GM12878 (cell line): ENCODE results near the gene TSHZ2. TPM values are rescaled to one million over a fixed set of nuclear protein-coding genes. Genes with fewer than 3 reads are reported as not detected.
"Not testable (repeated sequence)": the region's sequence is repeated elsewhere in the genome, so short reads cannot be mapped to it uniquely, and the experiment has no call there.

Experiments
- ATAC-seq: fragments of 200-7000 bp; cut with Tn5 transposase; 3 replicates; pipeline ENCODE4 v1.9.1; 2020; ENCODE audit warnings: mild to moderate bottlenecking, moderate library complexity
- BruUV-seq: library from RNA; stranded (reverse); fragments of 400-500 nt; replicated peaks from 2 replicates; lab custom pipeline; 2021; lab: Mats Ljungman, UMichigan
- CTCF ChIA-PET: fragments of 300-600 bp; sonication (Branson Sonifier 250); formaldehyde crosslinking; extraction: SDS; loops from one replicate; lab custom pipeline; 2021; ENCODE audit warnings: inconsistent platforms; lab: Yijun Ruan, JAX
- POLR2A ChIA-PET: fragments of 350-600 bp; formaldehyde crosslinking; extraction: SDS; loops from one replicate; lab custom pipeline; 2021; ENCODE audit warnings: inconsistent platforms; lab: Charles Lee
- RAD21 ChIA-PET: fragments of 300-600 bp; sonication (Branson Sonifier 250); formaldehyde crosslinking; loops from one replicate; lab custom pipeline; 2023; ENCODE audit warnings: antibody characterized with exemption; ENCODE audit not compliant: unreplicated experiment; lab: Charles Lee
- SMC1A ChIA-PET: fragments of 300-600 bp; sonication (Branson Sonifier 250); formaldehyde crosslinking; loops from one replicate; lab custom pipeline; 2023; ENCODE audit not compliant: unreplicated experiment, uncharacterized antibody; lab: Charles Lee
- DNase-seq: peaks from one replicate; pipeline ENCODE4 v3.0.0-alpha.2; 2011; ENCODE audit warnings: low read depth, low spot score
- FAIRE-seq: peaks from 3 replicates; lab custom pipeline; 2011; peaks lifted over from hg19 to GRCh38; lab: Jason Lieb, UNC
- H2AFZ ChIP-seq: 2 replicates; pipeline ENCODE4 v1.6.0; 2011; ENCODE audit warnings: low read depth, low read length, control low read depth; ENCODE audit not compliant: control insufficient read depth
- H3K27ac ChIP-seq: 2 replicates; pipeline ENCODE4 v1.5.1; 2011; ENCODE audit warnings: control low read depth; ENCODE audit not compliant: control insufficient read depth, insufficient read depth
- H3K27me3 ChIP-seq, 2 experiments: replicated peaks in 1 of 2; 2 replicates each; pipeline versions ENCODE4 v1.6.0 to v1.6.1; 2011; ENCODE audit warnings: low read length in 1 of 2; ENCODE audit not compliant: control insufficient read depth in 2 of 2, insufficient read depth in 2 of 2
- H3K36me3 ChIP-seq, 2 experiments: 2 replicates each; pipeline ENCODE4 v1.5.1; 2011; ENCODE audit warnings: low read length in 1 of 2; ENCODE audit not compliant: control insufficient read depth in 2 of 2, insufficient read depth in 2 of 2
- H3K4me1 ChIP-seq: 2 replicates; pipeline ENCODE4 v1.6.1; 2011; ENCODE audit warnings: mild to moderate bottlenecking, low read length, moderate library complexity, mixed read lengths; ENCODE audit not compliant: control insufficient read depth, insufficient read depth
- H3K4me2 ChIP-seq: 2 replicates; pipeline ENCODE4 v1.6.0; 2011; ENCODE audit warnings: control low read depth; ENCODE audit not compliant: control insufficient read depth, insufficient read depth
- H3K4me3 ChIP-seq: fragments of 200-600 bp; sonication (generic); 2 replicates; pipeline ENCODE4 v1.5.1; 2016
- H3K79me2 ChIP-seq: 2 replicates; pipeline ENCODE4 v1.6.0; 2011; ENCODE audit warnings: low read length; ENCODE audit not compliant: control insufficient read depth, insufficient read depth
- H3K9ac ChIP-seq: 2 replicates; pipeline ENCODE4 v1.8.0; 2011; ENCODE audit warnings: low read length, control low read depth, mixed read lengths; ENCODE audit not compliant: control insufficient read depth, insufficient read depth
- H3K9me3 ChIP-seq: replicated peaks from 3 replicates; pipeline ENCODE4 v1.5.1; 2011; ENCODE audit warnings: mild to moderate bottlenecking, low read length; ENCODE audit not compliant: control insufficient read depth, insufficient read depth
- H4K20me1 ChIP-seq: 2 replicates; pipeline ENCODE4 v1.6.0; 2011; ENCODE audit not compliant: control insufficient read depth, insufficient read depth
- BHLHE40 ChIP-seq, 2 experiments: fragments of 450-650 bp in 1 of 2; IDR thresholded peaks; 2 replicates each; pipeline ENCODE4 v1.6.1; 2011 to 2017; ENCODE audit warnings: low read depth in 2 of 2, borderline replicate concordance in 1 of 2, improper control_type of control experiment in 1 of 2, low read length in 1 of 2, mild to moderate bottlenecking in 1 of 2
- CEBPB ChIP-seq, 2 experiments: fragments of 150-350 bp in 1 of 2; IDR thresholded peaks; 2 replicates each; pipeline ENCODE4 v1.6.1; 2012 to 2014; ENCODE audit warnings: low read depth in 2 of 2, low read length in 2 of 2, borderline replicate concordance in 1 of 2, inconsistent platforms in 1 of 2
- CUX1 ChIP-seq: IDR thresholded peaks from 2 replicates; pipeline ENCODE4 v1.6.1; 2012; ENCODE audit warnings: improper control_type of control experiment, low read depth, low read length; ENCODE audit not compliant: insufficient replicate concordance
- EGR1 ChIP-seq, 2 experiments: IDR thresholded peaks; 1 replicate in 1 of 2; 2 replicates in 1 of 2; pipeline ENCODE4 v1.6.1; 2011 to 2012; ENCODE audit warnings: low read depth in 2 of 2, low read length in 2 of 2, borderline replicate concordance in 1 of 2, mild to moderate bottlenecking in 1 of 2, moderate library complexity in 1 of 2
- GABPA ChIP-seq: IDR thresholded peaks from 2 replicates; pipeline ENCODE4 v1.6.1; 2014; ENCODE audit warnings: antibody characterized with exemption, low read depth, mild to moderate bottlenecking, inconsistent platforms
- KDM1A ChIP-seq: fragments of 200-600 bp; sonication (generic); IDR thresholded peaks from 2 replicates; pipeline ENCODE4 v1.6.1; 2016; ENCODE audit warnings: borderline replicate concordance
- SPI1 ChIP-seq: IDR thresholded peaks from 2 replicates; pipeline ENCODE4 v1.6.1; 2011; ENCODE audit warnings: low read depth, mild to moderate bottlenecking, low read length, moderate library complexity, borderline replicate concordance; ENCODE audit not compliant: insufficient read depth
- SUZ12 ChIP-seq: fragments of 200-600 bp; sonication (generic); IDR thresholded peaks from one replicate; pipeline ENCODE4 v1.6.1; 2018; ENCODE audit warnings: antibody characterized with exemption, mild to moderate bottlenecking; ENCODE audit not compliant: unreplicated experiment
- TCF12 ChIP-seq: IDR thresholded peaks from 2 replicates; pipeline ENCODE4 v1.6.1; 2011; ENCODE audit warnings: low read depth, mild to moderate bottlenecking, low read length
- WRNIP1 ChIP-seq: IDR thresholded peaks from 2 replicates; pipeline ENCODE4 v1.6.1; 2011; ENCODE audit warnings: low read depth, low read length, improper control_type of control experiment, borderline replicate concordance
- WGBS: methylation state at CpG from one replicate; pipeline ENCODE4 v1.1.6; 2016; ENCODE audit warnings: low lambda C conversion rate; ENCODE audit not compliant: insufficient replicate concordance, insufficient coverage; ENCODE audit errors: missing lambda C conversion rate; 5-methylcytosine and 5-hydroxymethylcytosine counted together
- in situ Hi-C: fragments of 300-500 bp; cut with MboI; formaldehyde crosslinking; loops from 9 replicates; pipeline ENCODE4 v1.14.3; 2018; ENCODE audit warnings: mixed read lengths
- intact Hi-C: fragments of 100-400 bp; cut with micrococcal nuclease; formaldehyde crosslinking; loops from one replicate; pipeline ENCODE4 v1.14.2; 2022; ENCODE audit not compliant: unreplicated experiment
- polyA plus RNA-seq, 11 experiments: library from polyadenylated mRNA; depleted of rRNA in 4 of 11; unstranded in 6 of 11; stranded (reverse) in 5 of 11; fragments of >200 nt; fragmentation: Nextera tagmentation in 4 of 11; fragmentation: Illumina TruSeq in 1 of 11; extraction: Ambion mirVana in 4 of 11; extraction: Trizol in 1 of 11; gene quantifications; 1 replicate in 1 of 11; 2 replicates in 10 of 11; pipeline versions ENCODE4 v1.2.1 to v1.2.3, GENCODE V29; 2011 to 2016; ENCODE audit warnings: inconsistent platforms in 2 of 11, missing spikeins in 2 of 11, low read depth in 1 of 11
- total RNA-seq, 4 experiments: library from RNA; depleted of rRNA in 3 of 4; stranded (reverse); fragments of >200 nt in 3 of 4; fragmentation: Illumina TruSeq in 1 of 4; extraction: Trizol in 1 of 4; gene quantifications; 2 replicates each; pipeline versions ENCODE4 v1.2.1 to v1.2.3, GENCODE V29; 2013 to 2021

TSHZ2 gene
- total and polyA plus RNA-seq, 10 of the 15 experiments (the other 5 are each of a cell fraction or from before 2014, with no cell fraction given) = 0.01 to 0.86 (median 0.13) TPM; not detected in 2

GRCh38 chr20:53532654-53533312, 560.6 kb downstream of the TSHZ2 start:
- H3K9ac ChIP-seq, FAIRE-seq, RAD21 ChIA-PET: not testable (repeated sequence)
- WGBS = 35% methylated on average over 6 of the region's 6 CpGs
- TF ChIP-seq SPI1 = peak; percentile 83
- TF ChIP-seq, all 136 proteins: peak for 1; not testable (repeated sequence) for 135
- BruUV-seq, POLR2A ChIA-PET, in situ Hi-C loops, H3K4me3 ChIP-seq, H3K4me1 ChIP-seq, H3K79me2 ChIP-seq, H3K27me3 ChIP-seq, H3K9me3 ChIP-seq, H3K4me2 ChIP-seq, H3K27ac ChIP-seq, H3K36me3 ChIP-seq, DNase-seq, H4K20me1 ChIP-seq, SMC1A ChIA-PET: not testable (repeated sequence)
- intact Hi-C loops = loop anchor here (10.0 kb wide), 1 partner anchor 278 kb away; no protein-coding TSS in a partner anchor
- peak; percentile 59; the same call in 2 of the 3 replicates for ATAC-seq
- CTCF ChIA-PET = interaction anchor here (1.2 kb wide), 1 partner anchor 412 kb away, joined by 3 read pairs; no protein-coding TSS in a partner anchor
- H2AFZ ChIP-seq = peak overlapping the region; percentile 34

DNA sequence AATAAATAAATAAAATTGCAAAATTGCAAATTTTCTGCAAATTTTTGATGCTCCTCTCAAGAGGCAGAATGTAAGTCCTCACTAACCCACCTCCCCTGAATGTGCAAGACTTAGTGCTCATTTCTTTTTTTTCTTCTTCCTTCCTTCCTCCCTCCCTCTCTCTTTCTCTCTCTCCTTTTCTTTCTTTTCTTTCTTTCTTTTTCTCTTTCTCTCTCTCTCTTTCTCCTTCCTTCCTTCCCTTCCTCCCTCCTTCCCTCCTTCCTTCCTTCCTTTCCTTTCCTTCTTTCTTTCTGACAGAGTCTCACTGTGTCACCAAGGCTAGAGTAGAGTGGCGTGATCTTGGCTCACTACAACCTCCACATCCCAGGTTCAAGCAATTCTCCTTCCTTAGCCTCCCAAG, 561.3 kb downstream of the TSHZ2 start:
- intact Hi-C loops = loop anchor here (10.0 kb wide), 1 partner anchor 279 kb away; no protein-coding TSS in a partner anchor
- DNase-seq = no peak
- ChIA-PET SMC1A (no interaction called here), CTCF (interaction anchor here (1.2 kb wide), 1 partner anchor 411 kb away, joined by 3 read pairs; no protein-coding TSS in a partner anchor), POLR2A (no interaction called here), RAD21 (no interaction called here)
- 43% methylated on average over 1 of the region's 1 CpG for WGBS
- no peaks in the 10 kb centered on the region for H3K9me3 ChIP-seq
- no peak overlapping the region for H2AFZ ChIP-seq
- no peak overlapping the region for H3K27ac ChIP-seq
- H3K79me2 ChIP-seq = no peaks in the 10 kb centered on the region
- no peak for FAIRE-seq
- no peak overlapping the region for H3K4me2 ChIP-seq
- H3K4me1 ChIP-seq = no peaks in the 10 kb centered on the region
- no peak overlapping the region for H3K9ac ChIP-seq
- TF ChIP-seq KDM1A = no peak
- TF ChIP-seq CUX1 = no peak
- TF ChIP-seq CEBPB (IDR thresholded peaks at IDR 0.05; ENCODE audit: borderline replicate concordance in 1 of 2, low read depth in 2 of 2, low read length in 2 of 2) = no peak
- TF ChIP-seq BHLHE40 (IDR thresholded peaks at IDR 0.05; ENCODE audit: borderline replicate concordance in 1 of 2, low read depth in 2 of 2, low read length in 1 of 2) = no peak
- no peak for TF ChIP-seq GABPA
- TF ChIP-seq TCF12 = no peak
- TF ChIP-seq SUZ12 = no peak
- no peak for TF ChIP-seq WRNIP1
- TF ChIP-seq EGR1 (IDR thresholded peaks at IDR 0.05; ENCODE audit: borderline replicate concordance in 1 of 2, low read depth in 2 of 2, low read length in 2 of 2) = no peak
- no peak overlapping the region for H3K4me3 ChIP-seq
- in situ Hi-C loops = no loop called here
- BruUV-seq = no TSS peak
- no peaks in the 10 kb centered on the region for H3K27me3 ChIP-seq
- H4K20me1 ChIP-seq = no peaks in the 10 kb centered on the region
- no peaks in the 10 kb centered on the region for H3K36me3 ChIP-seq
- ATAC-seq = no peak
